Hepatocyte (in vitro differentiated cells): ENCODE measurements around the gene CLGN.

Experiments
- CTCF ChIP-seq: fragments of 200-600 bp; sonication (generic); IDR thresholded peaks from 2 replicates; pipeline ENCODE4 v1.5.1; 2016; ENCODE audit warnings: antibody characterized with exemption, mild to moderate bottlenecking; ENCODE audit not compliant: poor library complexity
- EZH2phosphoT487 ChIP-seq: fragments of 200-600 bp; sonication (generic); IDR thresholded peaks from one replicate; pipeline ENCODE4 v1.6.1; 2018; ENCODE audit warnings: antibody characterized with exemption, mild to moderate bottlenecking, low read depth, moderate library complexity; ENCODE audit not compliant: unreplicated experiment, severe bottlenecking

GRCh38 chr4:140349816-140350215 lies 77.6 kb downstream of the CLGN start:
- TF ChIP-seq CTCF (no peak), EZH2phosphoT487 (no peak)
